GM13977 (cell line): ENCODE data around the gene GPC5.

Source experiments
- DNase-seq: peaks from one replicate; pipeline ENCODE4 v3.0.0; 2012; ENCODE audit warnings: low spot score
- in situ Hi-C: fragments of 300-500 bp; cut with MboI; formaldehyde crosslinking; loops from one replicate; pipeline ENCODE4 v1.12.0; 2022; ENCODE audit warnings: low sequenced_read_pairs, low pct_unique_long_range_greater_than_20kb, mixed read lengths, inconsistent platforms; ENCODE audit not compliant: unreplicated experiment
- TF ChIP-seq, protein P1 (sequence below): IDR thresholded peaks from 2 replicates; pipeline ENCODE4 v1.5.1; 2012; ENCODE audit warnings: mild to moderate bottlenecking, control low read depth; ENCODE audit not compliant: insufficient read depth; ENCODE audit errors: extremely low read depth, missing control alignments

GPC5 gene

DNA sequence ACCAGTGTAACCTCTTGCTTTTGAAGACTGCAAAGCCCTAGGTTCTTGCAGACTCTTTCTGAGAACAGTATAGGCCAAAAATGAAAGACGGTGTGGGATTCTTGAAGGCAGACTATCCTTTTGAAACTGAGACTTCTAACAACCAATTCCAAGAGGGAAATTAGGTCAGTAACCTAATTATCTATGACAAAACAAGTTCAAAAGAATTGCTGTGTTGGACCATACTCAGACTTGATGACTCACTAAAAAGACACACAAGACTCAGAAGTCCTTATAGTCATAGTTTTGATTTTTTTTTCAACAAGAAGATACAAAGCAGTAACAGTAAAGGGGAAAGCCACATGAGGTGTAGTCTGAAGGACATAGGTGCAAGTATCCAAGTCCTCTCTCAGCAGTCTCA lies 1204.1 kb downstream of the GPC5 start:
- in situ Hi-C loops = no loop called here
- DNase-seq = no peak
- TF ChIP-seq, protein P1, sequence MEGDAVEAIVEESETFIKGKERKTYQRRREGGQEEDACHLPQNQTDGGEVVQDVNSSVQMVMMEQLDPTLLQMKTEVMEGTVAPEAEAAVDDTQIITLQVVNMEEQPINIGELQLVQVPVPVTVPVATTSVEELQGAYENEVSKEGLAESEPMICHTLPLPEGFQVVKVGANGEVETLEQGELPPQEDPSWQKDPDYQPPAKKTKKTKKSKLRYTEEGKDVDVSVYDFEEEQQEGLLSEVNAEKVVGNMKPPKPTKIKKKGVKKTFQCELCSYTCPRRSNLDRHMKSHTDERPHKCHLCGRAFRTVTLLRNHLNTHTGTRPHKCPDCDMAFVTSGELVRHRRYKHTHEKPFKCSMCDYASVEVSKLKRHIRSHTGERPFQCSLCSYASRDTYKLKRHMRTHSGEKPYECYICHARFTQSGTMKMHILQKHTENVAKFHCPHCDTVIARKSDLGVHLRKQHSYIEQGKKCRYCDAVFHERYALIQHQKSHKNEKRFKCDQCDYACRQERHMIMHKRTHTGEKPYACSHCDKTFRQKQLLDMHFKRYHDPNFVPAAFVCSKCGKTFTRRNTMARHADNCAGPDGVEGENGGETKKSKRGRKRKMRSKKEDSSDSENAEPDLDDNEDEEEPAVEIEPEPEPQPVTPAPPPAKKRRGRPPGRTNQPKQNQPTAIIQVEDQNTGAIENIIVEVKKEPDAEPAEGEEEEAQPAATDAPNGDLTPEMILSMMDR = no peak

DNA sequence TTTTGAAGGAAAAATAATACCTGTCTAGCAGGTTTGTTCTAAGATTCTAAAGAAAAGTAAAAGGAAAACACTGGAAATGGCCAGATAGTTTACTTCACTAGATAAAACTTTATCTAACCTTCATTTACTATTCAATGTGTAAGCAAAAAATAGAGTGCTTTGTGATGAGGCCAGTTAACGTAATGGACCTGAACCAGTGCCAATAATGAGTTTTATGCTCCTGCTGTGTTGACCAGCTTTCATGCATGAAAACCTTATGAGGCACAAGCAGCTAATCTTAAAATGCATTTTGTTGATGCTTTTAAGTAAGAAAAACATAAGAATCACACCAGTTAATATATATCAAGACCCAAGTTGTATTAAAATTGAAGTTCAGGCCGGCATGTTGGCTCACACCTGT lies 1211.0 kb downstream of the GPC5 start:
- TF ChIP-seq, protein P1 = no peak
- in situ Hi-C loops = no loop called here
- no peak for DNase-seq

DNA sequence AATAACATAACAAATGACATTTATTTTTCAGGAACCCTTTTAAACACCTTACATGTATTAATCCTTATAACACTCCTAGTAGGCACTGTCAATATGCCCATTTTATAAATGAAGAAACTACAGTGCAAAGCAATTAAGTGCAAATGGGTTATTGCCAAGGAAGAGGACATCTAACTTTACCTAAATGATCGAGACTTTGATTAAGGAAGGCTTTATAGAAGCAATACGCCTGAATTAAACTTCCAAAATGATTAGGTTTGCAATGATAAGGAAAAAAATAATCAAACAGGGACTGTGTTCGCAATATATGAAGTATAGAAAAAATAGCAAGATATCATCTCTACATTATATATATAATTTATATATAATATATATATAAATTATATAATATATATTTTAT lies 1214.5 kb downstream of the GPC5 start:
- in situ Hi-C loops = no loop called here
- DNase-seq = no peak

DNA sequence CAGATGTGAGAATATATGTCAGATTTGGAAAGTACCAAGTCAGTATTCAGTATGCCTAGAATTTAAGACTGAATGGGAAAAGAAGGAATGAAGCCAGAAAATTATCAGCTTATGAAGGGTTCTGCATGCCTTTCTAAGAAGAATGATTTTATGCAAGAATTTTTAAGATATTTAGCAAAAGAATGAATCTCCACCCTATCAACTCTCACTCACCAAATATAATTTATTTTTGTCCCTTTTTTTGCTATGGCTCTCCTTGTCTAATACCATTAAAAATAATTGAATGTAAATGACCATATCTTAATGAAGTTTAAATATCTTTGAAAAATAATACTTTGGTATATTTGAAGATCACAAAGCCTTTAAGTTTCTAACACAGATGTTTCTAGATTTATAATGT lies 1215.5 kb downstream of the GPC5 start:
- TF ChIP-seq, protein P1 = no peak
- no peak for DNase-seq
- in situ Hi-C loops = no loop called here

More for the DNA sequence above, 1214.5 kb downstream of the GPC5 start:
- TF ChIP-seq, protein P1 = no peak

DNA sequence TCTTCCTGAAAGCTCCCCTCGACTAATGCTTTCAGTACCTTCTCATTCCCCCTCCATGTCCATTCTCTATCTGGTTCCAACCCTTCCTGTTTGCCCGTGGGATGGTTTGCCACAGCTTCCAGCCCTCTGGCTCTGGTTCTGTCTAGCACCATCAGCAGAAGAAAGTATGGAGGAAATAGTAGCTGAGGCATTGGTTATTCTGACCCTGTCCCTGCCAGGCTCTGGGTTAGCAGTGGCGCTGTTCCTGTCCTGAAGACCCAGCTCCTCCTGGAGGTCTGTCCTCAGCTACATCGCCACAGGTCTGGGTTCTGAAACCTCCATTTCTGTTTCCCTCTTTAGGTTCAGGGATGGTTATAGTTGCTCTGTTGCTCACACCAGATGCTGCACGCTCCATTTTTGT lies 1223.6 kb downstream of the GPC5 start:
- TF ChIP-seq, protein P1 = no peak
- in situ Hi-C loops = no loop called here
- DNase-seq = no peak

DNA sequence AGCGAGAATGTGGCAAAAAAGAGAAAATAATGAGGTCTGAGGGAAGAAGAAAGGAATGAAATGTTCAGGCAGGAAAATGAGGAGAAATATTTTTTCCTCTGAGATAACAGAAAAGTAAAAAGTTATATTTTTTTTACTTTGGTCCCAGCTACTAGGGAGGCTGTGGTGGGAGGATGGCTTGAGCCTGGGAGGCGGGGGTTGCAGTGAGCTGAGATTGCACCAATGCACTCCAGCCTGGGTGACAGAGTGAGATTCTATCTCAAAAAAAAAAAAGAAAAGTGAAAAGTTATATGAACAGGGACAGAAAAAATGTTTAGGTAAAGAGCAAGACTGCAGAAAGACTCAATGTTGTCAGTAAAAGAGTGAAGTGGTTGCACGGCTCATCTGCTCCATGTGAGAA lies 1224.5 kb downstream of the GPC5 start:
- TF ChIP-seq, protein P1 = no peak
- in situ Hi-C loops = no loop called here
- DNase-seq = no peak

DNA sequence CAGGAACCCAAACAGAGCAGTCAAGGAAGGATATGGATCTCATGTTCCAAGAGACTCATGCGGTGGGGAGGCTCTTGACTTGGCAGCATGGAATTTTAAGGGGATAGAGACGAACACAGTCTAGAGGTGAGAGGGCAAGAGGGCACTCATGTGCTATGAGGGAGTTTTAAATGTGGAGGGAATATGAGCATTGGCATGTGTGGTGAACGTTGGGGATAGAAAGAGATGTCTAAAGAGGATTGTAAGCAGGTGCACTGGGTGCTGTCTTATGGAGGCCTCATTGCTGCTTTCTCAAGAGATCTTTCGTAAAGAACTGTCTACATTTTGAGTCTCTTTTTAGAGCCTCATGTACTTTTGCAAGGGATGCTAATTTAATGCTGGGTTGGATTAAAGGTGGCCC lies 1227.9 kb downstream of the GPC5 start:
- in situ Hi-C loops = no loop called here
- DNase-seq = no peak
- TF ChIP-seq, protein P1 = no peak
